HepG2 (cell line): ENCODE data around the gene PXDC1. TPM values are rescaled to one million over a fixed set of nuclear protein-coding genes. Genes with fewer than 3 reads are reported as not detected.

Experiments used
- ATAC-seq: fragments of 200-7000 bp; cut with Tn5 transposase; 3 replicates; pipeline ENCODE4 v1.9.1; 2020; ENCODE audit warnings: mild to moderate bottlenecking, moderate library complexity
- BruUV-seq: library from RNA; stranded (reverse); fragments of 400-500 nt; replicated peaks from 2 replicates; lab custom pipeline; 2021; lab: Mats Ljungman, UMichigan
- CTCF ChIA-PET: fragments of 300-600 bp; formaldehyde crosslinking; extraction: SDS; loops from one replicate; lab custom pipeline; 2021; ENCODE audit warnings: low total read pairs, inconsistent platforms, low intra/inter-chr PET ratio; lab: Yijun Ruan, JAX
- POLR2A ChIA-PET: fragments of 350-600 bp; sonication (Branson Sonifier 250); formaldehyde crosslinking; loops from one replicate; lab custom pipeline; 2020; ENCODE audit warnings: antibody characterized with exemption, inconsistent platforms; lab: Yijun Ruan, JAX
- DNase-seq: peaks from one replicate; pipeline ENCODE4 v3.0.0-alpha.2; 2015; ENCODE audit warnings: low spot score
- FAIRE-seq: peaks from 3 replicates; lab custom pipeline; 2011; peaks lifted over from hg19 to GRCh38; lab: Jason Lieb, UNC
- H2AFZ ChIP-seq: one replicate; pipeline ENCODE4 v1.6.1; 2011; ENCODE audit warnings: low read length, inconsistent platforms
- H3K27ac ChIP-seq: fragments of 300-600 bp; 3 replicates; pipeline ENCODE4 v1.8.0; 2011; ENCODE audit warnings: mixed run types, mild to moderate bottlenecking, mixed read lengths, low read length, inconsistent platforms; ENCODE audit not compliant: insufficient read depth; ENCODE audit errors: extremely low read length
- H3K27me3 ChIP-seq, 2 experiments: fragments of 200-600 bp in 1 of 2; 2 replicates in 1 of 2; 3 replicates in 1 of 2; pipeline versions ENCODE4 v1.6.0 to v1.8.0; 2011; ENCODE audit warnings: low read length in 2 of 2, mild to moderate bottlenecking in 2 of 2, moderate library complexity in 2 of 2, inconsistent platforms in 1 of 2; ENCODE audit not compliant: insufficient read depth in 2 of 2, control insufficient read depth in 1 of 2
- H3K36me3 ChIP-seq, 2 experiments: fragments of 200-600 bp in 1 of 2; replicated peaks in 1 of 2; 2 replicates in 1 of 2; 3 replicates in 1 of 2; pipeline versions ENCODE4 v1.5.1 to v1.8.0; 2011; ENCODE audit warnings: low read length in 2 of 2, inconsistent platforms in 1 of 2; ENCODE audit not compliant: insufficient read depth in 2 of 2, control insufficient read depth in 1 of 2
- H3K4me1 ChIP-seq: 2 replicates; pipeline ENCODE4 v1.5.1; 2012; ENCODE audit warnings: low read length, inconsistent platforms; ENCODE audit not compliant: insufficient read depth
- H3K4me2 ChIP-seq: 2 replicates; pipeline ENCODE4 v1.6.0; 2011; ENCODE audit warnings: low read depth, low read length, inconsistent platforms
- H3K4me3 ChIP-seq, 3 experiments: fragments of 200-600 bp in 1 of 3; sonication (generic), shearing (Covaris generic) in 1 of 3; replicated peaks in 1 of 3; 2 replicates each; pipeline ENCODE4 v1.5.1; 2011 to 2016; ENCODE audit warnings: low read length in 3 of 3, inconsistent platforms in 2 of 3, low read depth in 2 of 3, mild to moderate bottlenecking in 2 of 3, control low read depth in 1 of 3, mixed read lengths in 1 of 3; ENCODE audit not compliant: insufficient read depth in 1 of 3
- H3K79me2 ChIP-seq: one replicate; pipeline ENCODE4 v1.6.1; 2011; ENCODE audit warnings: low read length, inconsistent platforms; ENCODE audit not compliant: insufficient read depth
- H3K9ac ChIP-seq: 2 replicates; pipeline ENCODE4 v1.6.0; 2011; ENCODE audit warnings: mild to moderate bottlenecking, low read depth, low read length, inconsistent platforms; ENCODE audit not compliant: insufficient read depth
- H3K9me3 ChIP-seq: 2 replicates; pipeline ENCODE4 v1.5.1; 2012; ENCODE audit warnings: mild to moderate bottlenecking, low read length
- H4K20me1 ChIP-seq: 2 replicates; pipeline ENCODE4 v1.6.0; 2011; ENCODE audit warnings: inconsistent platforms, mild to moderate bottlenecking, low read length, moderate library complexity; ENCODE audit not compliant: insufficient read depth
- CENPT ChIP-seq: sonication (generic); formaldehyde crosslinking; IDR thresholded peaks from 2 replicates; pipeline ENCODE4 v1.8.0; 2022; ENCODE audit warnings: low read depth, mild to moderate bottlenecking, moderate library complexity, missing genetic modification reagents
- GFI1 ChIP-seq: sonication (generic); formaldehyde crosslinking; IDR thresholded peaks from 2 replicates; pipeline ENCODE4 v1.5.0; 2020; ENCODE audit warnings: missing genetic modification reagents, mild to moderate bottlenecking, borderline replicate concordance
- GLI4 ChIP-seq: sonication (generic); formaldehyde crosslinking; IDR thresholded peaks from 2 replicates; pipeline ENCODE4 v1.5.1; 2020; ENCODE audit warnings: missing genetic modification reagents, mild to moderate bottlenecking, moderate library complexity, borderline replicate concordance
- MED13 ChIP-seq: sonication (generic); formaldehyde crosslinking; IDR thresholded peaks from 2 replicates; pipeline ENCODE4 v1.5.0; 2020; ENCODE audit warnings: missing genetic modification reagents
- SETDB1 ChIP-seq: sonication (generic); formaldehyde crosslinking; IDR thresholded peaks from 2 replicates; pipeline ENCODE4 v1.5.1; 2020; ENCODE audit warnings: missing genetic modification reagents, mild to moderate bottlenecking, borderline replicate concordance
- SPEN ChIP-seq: sonication (generic); formaldehyde crosslinking; IDR thresholded peaks from 2 replicates; pipeline ENCODE4 v1.5.1; 2020; ENCODE audit warnings: low read depth, mild to moderate bottlenecking, missing genetic modification reagents
- ZNF607 ChIP-seq: sonication (generic); formaldehyde crosslinking; IDR thresholded peaks from 2 replicates; pipeline ENCODE4 v1.5.1; 2020; ENCODE audit warnings: missing genetic modification reagents, mild to moderate bottlenecking, borderline replicate concordance
- WGBS: methylation state at CpG from one replicate; pipeline ENCODE4 v1.1.6; 2017; ENCODE audit warnings: low lambda C conversion rate; 5-methylcytosine and 5-hydroxymethylcytosine counted together
- in situ Hi-C: cut with HindIII; loops from 2 replicates; pipeline ENCODE4 v1.10.0; 2017; ENCODE audit warnings: low pct_unique_long_range_greater_than_20kb; ENCODE audit not compliant: extremely low pct_ligation_motif_present
- intact Hi-C: fragments of 100-400 bp; cut with micrococcal nuclease; formaldehyde crosslinking; loops from one replicate; pipeline ENCODE4 v1.10.0; 2022; ENCODE audit not compliant: unreplicated experiment
- polyA plus RNA-seq, 8 experiments: library from polyadenylated mRNA; depleted of rRNA in 3 of 8; stranded (reverse) in 7 of 8; unstranded in 1 of 8; fragments of >200 nt; fragmentation: Illumina TruSeq in 4 of 8; extraction: Trizol in 4 of 8; gene quantifications; 2 replicates each; pipeline versions ENCODE4 v1.2.1 to v1.2.3, GENCODE V29; 2011 to 2016; ENCODE audit warnings: low read depth in 4 of 8, missing spikeins in 1 of 8, mixed read lengths in 1 of 8; ENCODE audit not compliant: insufficient read depth in 1 of 8
- total RNA-seq, 5 experiments: library from RNA; depleted of rRNA; stranded (reverse); fragments of >200 nt; fragmentation: Illumina TruSeq; extraction: Trizol; gene quantifications; 2 replicates each; pipeline ENCODE4 v1.2.3, GENCODE V29; 2016; ENCODE audit warnings: low read depth in 1 of 5
- TF ChIP-seq, protein P1 (sequence below): sonication (generic); formaldehyde crosslinking; IDR thresholded peaks from one replicate; pipeline ENCODE4 v1.5.1; 2020; ENCODE audit warnings: mild to moderate bottlenecking, missing genetic modification reagents; ENCODE audit errors: not compliant biosample characterization
- TF ChIP-seq, protein P2 (sequence below): sonication (generic); formaldehyde crosslinking; IDR thresholded peaks from 2 replicates; pipeline ENCODE4 v1.5.0; 2020; ENCODE audit warnings: missing genetic modification reagents

The PXDC1 gene
- total and polyA plus RNA-seq, 2 of the 13 experiments (the other 11 are each of a cell fraction or from before 2014, with no cell fraction given): 32.4 to 34.7 TPM

DNA sequence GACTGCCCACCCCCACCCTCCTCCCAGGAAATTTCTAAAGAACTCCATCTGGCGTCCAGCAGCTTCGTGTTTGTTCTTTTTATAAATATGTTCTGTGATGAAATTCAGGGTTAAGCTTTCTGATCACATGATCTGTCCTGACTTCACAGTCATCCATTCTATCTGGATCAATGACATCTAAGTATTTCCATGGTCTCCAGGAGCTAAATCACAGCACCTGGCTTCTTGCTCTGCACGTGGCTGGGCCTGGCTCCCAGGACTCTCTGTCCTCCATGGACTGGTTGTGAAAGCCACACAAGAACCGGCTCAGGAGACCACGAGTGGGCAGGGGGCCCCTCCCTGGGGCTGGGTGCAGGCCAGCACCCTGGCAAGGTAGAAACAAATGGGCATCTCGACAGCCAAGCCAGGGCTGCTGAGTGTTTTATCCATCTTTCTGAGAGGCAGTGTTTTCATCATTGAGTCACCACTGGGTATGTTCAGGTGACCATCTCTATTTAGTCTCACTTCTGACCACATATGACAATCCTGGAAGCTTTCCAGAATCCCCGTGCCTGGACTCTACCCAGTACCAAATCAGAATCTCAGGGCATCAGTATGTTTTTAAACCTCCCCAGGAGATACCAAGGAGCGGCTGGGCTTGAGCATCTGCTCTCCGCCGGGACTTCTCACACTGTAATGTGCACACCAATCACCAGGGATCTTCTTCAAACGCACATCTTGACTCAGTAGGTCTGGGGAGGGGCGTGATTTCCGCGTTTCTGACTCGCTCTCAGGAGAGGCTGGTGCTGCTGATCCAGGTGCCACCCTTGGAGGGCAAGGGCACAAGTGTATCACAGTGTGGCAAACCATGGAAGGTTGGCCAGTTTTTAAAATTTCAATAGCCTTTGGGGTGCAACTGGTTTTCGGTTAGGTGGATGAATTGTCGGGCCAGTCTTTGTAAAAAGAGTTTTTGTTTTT, 31.6 kb upstream of the PXDC1 start:
- H3K4me2 ChIP-seq: no peak overlapping the region
- ChIA-PET POLR2A (interaction anchor here (0.8 to 2.2 kb wide), 4 partner anchors 15 to 130 kb away, joined by 3 to 11 read pairs (median 6); no protein-coding TSS in a partner anchor), CTCF (no interaction called here)
- 88% methylated on average over 17 of the region's 17 CpGs for whole genome bisulfite sequencing
- H3K36me3 ChIP-seq: no peaks in the 10 kb centered on the region; a peak in 1 of 5 replicates
- peaks cover 4% of the 10 kb centered on the region for H3K79me2 ChIP-seq
- no peaks in the 10 kb centered on the region for H3K9me3 ChIP-seq
- in situ Hi-C loops (no loop called here), intact Hi-C loops (no loop called here)
- no peaks in the 10 kb centered on the region for H3K27me3 ChIP-seq
- DNase-seq (no peak), FAIRE-seq (no peak), ATAC-seq (no peak)
- BruUV-seq: no TSS peak
- no peak overlapping the region for H3K9ac ChIP-seq
- no peak overlapping the region for H3K4me3 ChIP-seq
- H3K27ac ChIP-seq: peak overlapping the region; percentile 23
- H3K4me1 ChIP-seq: peaks cover 65% of the 10 kb centered on the region
- no peak overlapping the region for H2AFZ ChIP-seq
- no peaks in the 10 kb centered on the region for H4K20me1 ChIP-seq
- 0 out of 2 replicates have a peak, but pooled peaks have one; percentile 61 for TF ChIP-seq ZNF607
- peak; percentile 21; the same call in 1 of the 2 replicates for TF ChIP-seq SPEN (CRISPR knock-in tag)
- TF ChIP-seq MED13 (CRISPR knock-in tag): no peak
- TF ChIP-seq, protein P1, sequence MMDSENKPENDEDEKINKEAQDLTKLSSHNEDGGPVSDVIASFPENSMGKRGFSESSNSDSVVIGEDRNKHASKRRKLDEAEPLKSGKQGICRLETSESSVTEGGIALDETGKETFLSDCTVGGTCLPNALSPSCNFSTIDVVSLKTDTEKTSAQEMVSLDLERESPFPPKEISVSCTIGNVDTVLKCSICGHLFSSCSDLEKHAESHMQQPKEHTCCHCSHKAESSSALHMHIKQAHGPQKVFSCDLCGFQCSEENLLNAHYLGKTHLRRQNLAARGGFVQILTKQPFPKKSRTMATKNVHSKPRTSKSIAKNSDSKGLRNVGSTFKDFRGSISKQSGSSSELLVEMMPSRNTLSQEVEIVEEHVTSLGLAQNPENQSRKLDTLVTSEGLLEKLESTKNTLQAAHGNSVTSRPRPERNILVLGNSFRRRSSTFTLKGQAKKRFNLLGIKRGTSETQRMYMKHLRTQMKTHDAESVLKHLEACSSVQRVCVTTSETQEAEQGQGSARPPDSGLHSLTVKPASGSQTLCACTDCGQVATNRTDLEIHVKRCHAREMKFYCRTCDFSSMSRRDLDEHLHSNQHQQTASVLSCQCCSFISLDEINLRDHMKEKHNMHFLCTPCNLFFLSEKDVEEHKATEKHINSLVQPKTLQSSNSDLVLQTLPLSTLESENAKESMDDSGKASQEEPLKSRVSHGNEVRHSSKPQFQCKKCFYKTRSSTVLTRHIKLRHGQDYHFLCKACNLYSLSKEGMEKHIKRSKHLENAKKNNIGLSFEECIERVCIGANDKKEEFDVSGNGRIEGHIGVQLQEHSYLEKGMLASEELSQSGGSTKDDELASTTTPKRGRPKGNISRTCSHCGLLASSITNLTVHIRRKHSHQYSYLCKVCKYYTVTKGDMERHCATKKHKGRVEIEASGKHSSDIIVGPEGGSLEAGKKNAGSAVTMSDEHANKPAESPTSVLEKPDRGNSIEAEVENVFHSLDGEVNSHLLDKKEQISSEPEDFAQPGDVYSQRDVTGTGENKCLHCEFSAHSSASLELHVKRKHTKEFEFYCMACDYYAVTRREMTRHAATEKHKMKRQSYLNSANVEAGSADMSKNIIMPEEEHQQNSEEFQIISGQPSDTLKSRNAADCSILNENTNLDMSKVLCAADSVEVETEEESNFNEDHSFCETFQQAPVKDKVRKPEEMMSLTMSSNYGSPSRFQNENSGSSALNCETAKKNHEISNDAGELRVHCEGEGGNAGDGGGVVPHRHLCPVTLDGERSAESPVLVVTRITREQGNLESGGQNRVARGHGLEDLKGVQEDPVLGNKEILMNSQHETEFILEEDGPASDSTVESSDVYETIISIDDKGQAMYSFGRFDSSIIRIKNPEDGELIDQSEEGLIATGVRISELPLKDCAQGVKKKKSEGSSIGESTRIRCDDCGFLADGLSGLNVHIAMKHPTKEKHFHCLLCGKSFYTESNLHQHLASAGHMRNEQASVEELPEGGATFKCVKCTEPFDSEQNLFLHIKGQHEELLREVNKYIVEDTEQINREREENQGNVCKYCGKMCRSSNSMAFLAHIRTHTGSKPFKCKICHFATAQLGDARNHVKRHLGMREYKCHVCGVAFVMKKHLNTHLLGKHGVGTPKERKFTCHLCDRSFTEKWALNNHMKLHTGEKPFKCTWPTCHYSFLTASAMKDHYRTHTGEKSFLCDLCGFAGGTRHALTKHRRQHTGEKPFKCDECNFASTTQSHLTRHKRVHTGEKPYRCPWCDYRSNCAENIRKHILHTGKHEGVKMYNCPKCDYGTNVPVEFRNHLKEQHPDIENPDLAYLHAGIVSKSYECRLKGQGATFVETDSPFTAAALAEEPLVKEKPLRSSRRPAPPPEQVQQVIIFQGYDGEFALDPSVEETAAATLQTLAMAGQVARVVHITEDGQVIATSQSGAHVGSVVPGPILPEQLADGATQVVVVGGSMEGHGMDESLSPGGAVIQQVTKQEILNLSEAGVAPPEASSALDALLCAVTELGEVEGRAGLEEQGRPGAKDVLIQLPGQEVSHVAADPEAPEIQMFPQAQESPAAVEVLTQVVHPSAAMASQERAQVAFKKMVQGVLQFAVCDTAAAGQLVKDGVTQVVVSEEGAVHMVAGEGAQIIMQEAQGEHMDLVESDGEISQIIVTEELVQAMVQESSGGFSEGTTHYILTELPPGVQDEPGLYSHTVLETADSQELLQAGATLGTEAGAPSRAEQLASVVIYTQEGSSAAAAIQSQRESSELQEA (CRISPR knock-in tag): no peak
- 0 out of 2 replicates have a peak, but pooled peaks have one; percentile 30 for TF ChIP-seq GFI1 (CRISPR knock-in tag)
- no peak for TF ChIP-seq CENPT
- TF ChIP-seq, protein P2, sequence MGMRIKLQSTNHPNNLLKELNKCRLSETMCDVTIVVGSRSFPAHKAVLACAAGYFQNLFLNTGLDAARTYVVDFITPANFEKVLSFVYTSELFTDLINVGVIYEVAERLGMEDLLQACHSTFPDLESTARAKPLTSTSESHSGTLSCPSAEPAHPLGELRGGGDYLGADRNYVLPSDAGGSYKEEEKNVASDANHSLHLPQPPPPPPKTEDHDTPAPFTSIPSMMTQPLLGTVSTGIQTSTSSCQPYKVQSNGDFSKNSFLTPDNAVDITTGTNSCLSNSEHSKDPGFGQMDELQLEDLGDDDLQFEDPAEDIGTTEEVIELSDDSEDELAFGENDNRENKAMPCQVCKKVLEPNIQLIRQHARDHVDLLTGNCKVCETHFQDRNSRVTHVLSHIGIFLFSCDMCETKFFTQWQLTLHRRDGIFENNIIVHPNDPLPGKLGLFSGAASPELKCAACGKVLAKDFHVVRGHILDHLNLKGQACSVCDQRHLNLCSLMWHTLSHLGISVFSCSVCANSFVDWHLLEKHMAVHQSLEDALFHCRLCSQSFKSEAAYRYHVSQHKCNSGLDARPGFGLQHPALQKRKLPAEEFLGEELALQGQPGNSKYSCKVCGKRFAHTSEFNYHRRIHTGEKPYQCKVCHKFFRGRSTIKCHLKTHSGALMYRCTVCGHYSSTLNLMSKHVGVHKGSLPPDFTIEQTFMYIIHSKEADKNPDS (CRISPR knock-in tag): 0 out of 2 replicates have a peak, but pooled peaks have one; percentile 29
- no peak for TF ChIP-seq GLI4 (CRISPR knock-in tag)
- TF ChIP-seq SETDB1 (CRISPR knock-in tag): 0 out of 2 replicates have a peak, but pooled peaks have one; percentile 64
